WTC11 (cell line): ENCODE results near the gene CABP7. TPM values are rescaled to one million over a fixed set of nuclear protein-coding genes. Genes with fewer than 3 reads are reported as not detected.

Experiments
- ATAC-seq: fragments of 200-7000 bp; cut with Tn5 transposase; 2 replicates; pipeline ENCODE4 v1.10.0; 2021; ENCODE audit warnings: mild to moderate bottlenecking, moderate library complexity
- CTCF ChIA-PET: fragments of 300-600 bp; sonication (Branson Sonifier 250); formaldehyde crosslinking; loops from one replicate; lab custom pipeline; 2021; ENCODE audit warnings: antibody characterized with exemption; lab: Charles Lee
- POLR2A ChIA-PET: fragments of 350-600 bp; sonication (Branson Sonifier 250); formaldehyde crosslinking; loops from one replicate; lab custom pipeline; 2021; ENCODE audit warnings: antibody characterized with exemption; lab: Charles Lee
- DNase-seq: peaks from one replicate; pipeline ENCODE4 v3.0.0; 2021; ENCODE audit warnings: low spot score
- H3K27ac Mint-ChIP-seq: 2 replicates; pipeline ENCODE4 v1.8.0; 2021; ENCODE audit warnings: mixed read lengths
- H3K27me3 Mint-ChIP-seq: 2 replicates; pipeline ENCODE4 v1.8.0; 2021; ENCODE audit warnings: low read depth, mild to moderate bottlenecking, moderate library complexity, mixed read lengths
- H3K36me3 Mint-ChIP-seq: 2 replicates; pipeline ENCODE4 v1.8.0; 2021; ENCODE audit warnings: mixed read lengths
- H3K4me1 Mint-ChIP-seq: 2 replicates; pipeline ENCODE4 v1.8.0; 2022; ENCODE audit warnings: mixed read lengths
- H3K4me3 Mint-ChIP-seq: 2 replicates; pipeline ENCODE4 v1.8.0; 2021; ENCODE audit warnings: mild to moderate bottlenecking, moderate library complexity, mixed read lengths
- H3K9me3 Mint-ChIP-seq: 2 replicates; pipeline ENCODE4 v1.8.0; 2021; ENCODE audit warnings: mixed read lengths
- FOXK1 ChIP-seq: sonication (generic); formaldehyde crosslinking; IDR thresholded peaks from 2 replicates; pipeline ENCODE4 v1.8.0; 2022; ENCODE audit warnings: mild to moderate bottlenecking, moderate library complexity, missing genetic modification reagents
- GRHL2 ChIP-seq: fragments of 250-450 bp; sonication (Bioruptor Pico); IDR thresholded peaks from 2 replicates; pipeline ENCODE4 v1.8.0; 2022; ENCODE audit warnings: mild to moderate bottlenecking, moderate library complexity; ENCODE audit not compliant: insufficient replicate concordance, severe bottlenecking
- IRF1 ChIP-seq: sonication (generic); formaldehyde crosslinking; IDR thresholded peaks from 2 replicates; pipeline ENCODE4 v1.8.0; 2023; ENCODE audit warnings: missing genetic modification reagents
- IRF2 ChIP-seq: sonication (generic); formaldehyde crosslinking; IDR thresholded peaks from 2 replicates; pipeline ENCODE4 v1.8.0; 2022; ENCODE audit warnings: low read depth, missing genetic modification reagents, borderline replicate concordance
- JUN ChIP-seq: sonication (generic); formaldehyde crosslinking; IDR thresholded peaks from 2 replicates; pipeline ENCODE4 v1.8.0; 2023; ENCODE audit warnings: mild to moderate bottlenecking, missing genetic modification reagents
- KAT7 ChIP-seq: sonication (generic); formaldehyde crosslinking; IDR thresholded peaks from 2 replicates; pipeline ENCODE4 v1.8.1; 2023; ENCODE audit warnings: missing genetic modification reagents, mild to moderate bottlenecking, borderline replicate concordance
- MXD4 ChIP-seq: fragments of 250-450 bp; sonication (Bioruptor Pico); IDR thresholded peaks from 2 replicates; pipeline ENCODE4 v1.8.0; 2021; ENCODE audit warnings: mild to moderate bottlenecking, moderate library complexity, borderline replicate concordance
- SMAD3 ChIP-seq: sonication (generic); formaldehyde crosslinking; IDR thresholded peaks from 2 replicates; pipeline ENCODE4 v1.8.0; 2022; ENCODE audit warnings: missing genetic modification reagents, mild to moderate bottlenecking, borderline replicate concordance
- USF1 ChIP-seq: sonication (generic); formaldehyde crosslinking; IDR thresholded peaks from 2 replicates; pipeline ENCODE4 v1.8.0; 2022; ENCODE audit warnings: mild to moderate bottlenecking, missing genetic modification reagents
- ZNF121 ChIP-seq: sonication (generic); formaldehyde crosslinking; IDR thresholded peaks from 2 replicates; pipeline ENCODE4 v1.8.0; 2023; ENCODE audit warnings: missing genetic modification reagents
- ZNF232 ChIP-seq: sonication (generic); formaldehyde crosslinking; IDR thresholded peaks from 2 replicates; pipeline ENCODE4 v1.8.0; 2022; ENCODE audit warnings: mild to moderate bottlenecking, missing genetic modification reagents
- ZNF396 ChIP-seq: fragments of 250-450 bp; sonication (Bioruptor Pico); IDR thresholded peaks from 2 replicates; pipeline ENCODE4 v1.8.0; 2021; ENCODE audit warnings: mild to moderate bottlenecking, moderate library complexity, borderline replicate concordance
- ZNF425 ChIP-seq: fragments of 250-450 bp; sonication (Bioruptor Pico); conservative IDR thresholded peaks from 2 replicates; pipeline ENCODE4 v1.9.0; 2021; ENCODE audit warnings: mild to moderate bottlenecking
- total RNA-seq: library from RNA; stranded (reverse); gene quantifications from 3 replicates; pipeline ENCODE4 v1.2.3, GENCODE V29; 2021
- TF ChIP-seq, protein P1 (sequence below): sonication (generic); formaldehyde crosslinking; IDR thresholded peaks from 2 replicates; pipeline ENCODE4 v1.8.0; 2022; ENCODE audit warnings: missing genetic modification reagents
- TF ChIP-seq, protein P2 (sequence below): fragments of 200-600 bp; IDR thresholded peaks from 2 replicates; pipeline ENCODE4 v1.8.0; 2022; ENCODE audit warnings: antibody characterized with exemption
- TF ChIP-seq, protein P3 (sequence below): fragments of 250-450 bp; sonication (Bioruptor Pico); IDR thresholded peaks from 2 replicates; pipeline ENCODE4 v1.9.0; 2021; ENCODE audit warnings: moderate library complexity, mild to moderate bottlenecking, inconsistent platforms, borderline replicate concordance
- TF ChIP-seq, protein P4 (sequence below): sonication (generic); formaldehyde crosslinking; IDR thresholded peaks from 2 replicates; pipeline ENCODE4 v1.8.0; 2022; ENCODE audit warnings: mild to moderate bottlenecking, missing genetic modification reagents

CABP7 gene
- total RNA-seq, 1 experiment from 2014 or later, result 0.17 TPM

DNA sequence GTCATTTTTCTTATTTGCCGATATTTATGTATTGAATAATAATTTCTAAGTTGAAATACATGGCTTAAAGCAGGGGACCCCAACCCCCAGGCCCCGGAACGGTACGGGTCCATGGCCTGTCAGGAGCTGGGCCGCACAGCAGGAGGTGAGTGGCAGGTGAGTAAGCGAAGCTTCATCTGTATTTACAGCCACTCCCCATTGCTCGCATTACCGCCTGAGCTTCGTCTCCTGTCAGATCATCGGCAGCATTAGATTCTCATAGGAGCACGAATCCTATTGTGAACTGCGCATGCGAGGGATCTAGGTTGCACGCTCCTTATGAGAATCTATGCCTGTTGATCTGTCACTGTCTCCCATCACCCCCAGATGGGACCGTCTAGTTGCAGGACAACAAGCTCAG, 42.5 kb downstream of the CABP7 start (continued):
- TF ChIP-seq, protein P1, sequence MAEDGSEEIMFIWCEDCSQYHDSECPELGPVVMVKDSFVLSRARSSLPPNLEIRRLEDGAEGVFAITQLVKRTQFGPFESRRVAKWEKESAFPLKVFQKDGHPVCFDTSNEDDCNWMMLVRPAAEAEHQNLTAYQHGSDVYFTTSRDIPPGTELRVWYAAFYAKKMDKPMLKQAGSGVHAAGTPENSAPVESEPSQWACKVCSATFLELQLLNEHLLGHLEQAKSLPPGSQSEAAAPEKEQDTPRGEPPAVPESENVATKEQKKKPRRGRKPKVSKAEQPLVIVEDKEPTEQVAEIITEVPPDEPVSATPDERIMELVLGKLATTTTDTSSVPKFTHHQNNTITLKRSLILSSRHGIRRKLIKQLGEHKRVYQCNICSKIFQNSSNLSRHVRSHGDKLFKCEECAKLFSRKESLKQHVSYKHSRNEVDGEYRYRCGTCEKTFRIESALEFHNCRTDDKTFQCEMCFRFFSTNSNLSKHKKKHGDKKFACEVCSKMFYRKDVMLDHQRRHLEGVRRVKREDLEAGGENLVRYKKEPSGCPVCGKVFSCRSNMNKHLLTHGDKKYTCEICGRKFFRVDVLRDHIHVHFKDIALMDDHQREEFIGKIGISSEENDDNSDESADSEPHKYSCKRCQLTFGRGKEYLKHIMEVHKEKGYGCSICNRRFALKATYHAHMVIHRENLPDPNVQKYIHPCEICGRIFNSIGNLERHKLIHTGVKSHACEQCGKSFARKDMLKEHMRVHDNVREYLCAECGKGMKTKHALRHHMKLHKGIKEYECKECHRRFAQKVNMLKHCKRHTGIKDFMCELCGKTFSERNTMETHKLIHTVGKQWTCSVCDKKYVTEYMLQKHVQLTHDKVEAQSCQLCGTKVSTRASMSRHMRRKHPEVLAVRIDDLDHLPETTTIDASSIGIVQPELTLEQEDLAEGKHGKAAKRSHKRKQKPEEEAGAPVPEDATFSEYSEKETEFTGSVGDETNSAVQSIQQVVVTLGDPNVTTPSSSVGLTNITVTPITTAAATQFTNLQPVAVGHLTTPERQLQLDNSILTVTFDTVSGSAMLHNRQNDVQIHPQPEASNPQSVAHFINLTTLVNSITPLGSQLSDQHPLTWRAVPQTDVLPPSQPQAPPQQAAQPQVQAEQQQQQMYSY (CRISPR knock-in tag), result no peak

DNA sequence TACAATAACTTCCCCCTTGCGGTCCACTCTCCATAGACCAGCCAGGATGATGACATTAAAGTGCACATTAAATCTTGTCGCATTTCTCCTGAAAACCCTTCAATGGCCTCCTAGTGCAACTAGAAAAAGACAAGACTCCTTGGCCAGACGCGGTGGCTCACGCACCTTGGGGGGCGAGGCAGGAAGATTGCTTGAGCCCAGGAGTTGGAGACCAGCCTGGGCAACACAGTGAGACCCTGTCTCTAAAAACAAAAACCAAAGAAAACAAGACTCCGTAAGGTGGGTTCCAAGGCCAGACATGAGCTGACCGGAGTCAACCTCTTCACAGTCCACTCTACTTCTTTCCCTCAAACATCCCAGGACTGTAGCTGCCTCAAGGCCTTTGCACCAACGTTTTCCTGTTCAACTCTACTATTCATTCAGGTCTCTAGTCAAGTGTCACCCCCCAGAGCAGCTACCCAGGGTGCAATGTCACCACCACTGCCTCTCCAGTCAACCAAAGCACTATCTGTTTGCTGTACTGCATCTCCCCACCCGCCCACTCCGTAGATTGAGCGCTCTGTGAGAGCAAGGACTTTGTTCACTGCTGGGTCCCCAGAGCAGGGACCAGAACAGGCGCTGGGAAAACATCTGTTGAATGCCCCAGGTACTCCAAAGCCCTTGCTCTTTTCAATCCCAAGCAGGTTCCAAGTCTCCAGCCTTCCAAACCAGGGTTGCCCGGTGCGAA, 46.3 kb downstream of the CABP7 start:
- H3K36me3 Mint-ChIP-seq, result peaks cover 27% of the 10 kb centered on the region
- peaks cover 14% of the 10 kb centered on the region for H3K4me1 Mint-ChIP-seq
- H3K27ac Mint-ChIP-seq, result peak overlapping the region; percentile 95
- ChIA-PET POLR2A (interaction anchor here (0.6 to 1.0 kb wide), 2 partner anchors 10 to 16 kb away, joined by 3 read pairs; no protein-coding TSS in a partner anchor), CTCF (interaction anchor here (0.5 to 1.9 kb wide), 6 partner anchors 8 to 239 kb away, joined by 3 to 12 read pairs (median 3); no protein-coding TSS in a partner anchor)
- H3K27me3 Mint-ChIP-seq, result no peaks in the 10 kb centered on the region
- no peak for TF ChIP-seq SMAD3 (CRISPR knock-in tag)
- TF ChIP-seq, protein P2, sequence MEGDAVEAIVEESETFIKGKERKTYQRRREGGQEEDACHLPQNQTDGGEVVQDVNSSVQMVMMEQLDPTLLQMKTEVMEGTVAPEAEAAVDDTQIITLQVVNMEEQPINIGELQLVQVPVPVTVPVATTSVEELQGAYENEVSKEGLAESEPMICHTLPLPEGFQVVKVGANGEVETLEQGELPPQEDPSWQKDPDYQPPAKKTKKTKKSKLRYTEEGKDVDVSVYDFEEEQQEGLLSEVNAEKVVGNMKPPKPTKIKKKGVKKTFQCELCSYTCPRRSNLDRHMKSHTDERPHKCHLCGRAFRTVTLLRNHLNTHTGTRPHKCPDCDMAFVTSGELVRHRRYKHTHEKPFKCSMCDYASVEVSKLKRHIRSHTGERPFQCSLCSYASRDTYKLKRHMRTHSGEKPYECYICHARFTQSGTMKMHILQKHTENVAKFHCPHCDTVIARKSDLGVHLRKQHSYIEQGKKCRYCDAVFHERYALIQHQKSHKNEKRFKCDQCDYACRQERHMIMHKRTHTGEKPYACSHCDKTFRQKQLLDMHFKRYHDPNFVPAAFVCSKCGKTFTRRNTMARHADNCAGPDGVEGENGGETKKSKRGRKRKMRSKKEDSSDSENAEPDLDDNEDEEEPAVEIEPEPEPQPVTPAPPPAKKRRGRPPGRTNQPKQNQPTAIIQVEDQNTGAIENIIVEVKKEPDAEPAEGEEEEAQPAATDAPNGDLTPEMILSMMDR, result no peak
- TF ChIP-seq ZNF121, result peak; percentile 54; the same call in 1 of the 2 replicates
- TF ChIP-seq, protein P3, sequence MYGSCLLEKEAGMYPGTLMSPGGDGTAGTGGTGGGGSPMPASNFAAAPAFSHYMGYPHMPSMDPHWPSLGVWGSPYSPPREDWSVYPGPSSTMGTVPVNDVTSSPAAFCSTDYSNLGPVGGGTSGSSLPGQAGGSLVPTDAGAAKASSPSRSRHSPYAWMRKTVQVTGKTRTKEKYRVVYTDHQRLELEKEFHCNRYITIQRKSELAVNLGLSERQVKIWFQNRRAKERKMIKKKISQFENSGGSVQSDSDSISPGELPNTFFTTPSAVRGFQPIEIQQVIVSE (CRISPR knock-in tag), result no peak
- no peak for TF ChIP-seq GRHL2 (CRISPR knock-in tag)
- no peak for TF ChIP-seq ZNF425 (CRISPR knock-in tag)
- TF ChIP-seq IRF2 (CRISPR knock-in tag), result no peak
- TF ChIP-seq, all 79 proteins: peak for 1
- peak; percentile 5; the same call in 1 of the 2 replicates for ATAC-seq
- peak overlapping the region; percentile 100 for H3K4me3 Mint-ChIP-seq
- peak; percentile 23 for DNase-seq
- H3K9me3 Mint-ChIP-seq, result no peaks in the 10 kb centered on the region

DNA sequence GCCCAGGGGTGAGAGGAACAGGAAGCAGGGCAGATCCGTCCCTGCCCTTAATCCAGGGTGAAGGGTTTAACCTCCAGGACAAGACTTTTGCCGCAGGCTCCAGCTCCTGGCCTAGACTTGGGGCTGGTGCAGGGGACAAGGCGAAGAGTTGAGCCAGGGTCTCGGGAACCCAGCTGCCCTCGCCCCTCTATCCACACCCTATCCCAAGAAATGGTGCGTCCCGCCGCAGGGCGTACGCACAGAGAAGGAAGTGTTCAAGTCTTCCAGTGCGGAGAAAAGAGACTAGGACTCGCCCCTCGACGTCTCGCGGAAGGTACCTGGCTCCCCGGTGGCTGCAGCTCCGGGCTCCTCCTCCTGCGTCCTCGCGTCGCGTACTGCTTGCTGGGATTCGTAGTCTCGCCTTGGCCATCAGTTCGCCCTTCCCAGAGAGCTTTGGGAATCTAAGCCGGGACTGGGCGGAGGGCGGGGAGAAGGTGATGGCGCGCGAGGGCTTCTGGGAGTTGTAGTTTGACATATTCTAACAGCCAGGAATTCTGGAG, 46.9 kb downstream of the CABP7 start, which contains the start of gene ZMAT5:
TSS of gene ZMAT5 (minus strand) at position 376 of the 539 bp plus-strand sequence. CDS start 18,463 bp downstream, outside the sequence.
- POLR2A ChIA-PET, result interaction anchor here (0.6 to 1.0 kb wide), 2 partner anchors 9 to 15 kb away, joined by 3 read pairs; no protein-coding TSS in a partner anchor
- no peaks in the 10 kb centered on the region for H3K27me3 Mint-ChIP-seq
- DNase-seq, result peak; percentile 96
- H3K9me3 Mint-ChIP-seq, result no peaks in the 10 kb centered on the region
- peak within 1 kb of the TSS; percentile 100 for H3K4me3 Mint-ChIP-seq
- CTCF ChIA-PET, result interaction anchor here (0.5 to 1.9 kb wide), 6 partner anchors 8 to 238 kb away, joined by 3 to 12 read pairs (median 3); no protein-coding TSS in a partner anchor
- peak; percentile 98 for ATAC-seq
- H3K36me3 Mint-ChIP-seq, result peaks cover 27% of the 10 kb centered on the region
- peak within 1 kb of the TSS; percentile 100 for H3K27ac Mint-ChIP-seq
- H3K4me1 Mint-ChIP-seq, result peaks cover 14% of the 10 kb centered on the region
- 0 out of 2 replicates have a peak, but pooled peaks have one; percentile 67 for TF ChIP-seq KAT7 (CRISPR knock-in tag)
- no peak for TF ChIP-seq USF1 (CRISPR knock-in tag)
- no peak for TF ChIP-seq JUN (CRISPR knock-in tag)
- TF ChIP-seq IRF1 (CRISPR knock-in tag), result no peak
- TF ChIP-seq, protein P4, sequence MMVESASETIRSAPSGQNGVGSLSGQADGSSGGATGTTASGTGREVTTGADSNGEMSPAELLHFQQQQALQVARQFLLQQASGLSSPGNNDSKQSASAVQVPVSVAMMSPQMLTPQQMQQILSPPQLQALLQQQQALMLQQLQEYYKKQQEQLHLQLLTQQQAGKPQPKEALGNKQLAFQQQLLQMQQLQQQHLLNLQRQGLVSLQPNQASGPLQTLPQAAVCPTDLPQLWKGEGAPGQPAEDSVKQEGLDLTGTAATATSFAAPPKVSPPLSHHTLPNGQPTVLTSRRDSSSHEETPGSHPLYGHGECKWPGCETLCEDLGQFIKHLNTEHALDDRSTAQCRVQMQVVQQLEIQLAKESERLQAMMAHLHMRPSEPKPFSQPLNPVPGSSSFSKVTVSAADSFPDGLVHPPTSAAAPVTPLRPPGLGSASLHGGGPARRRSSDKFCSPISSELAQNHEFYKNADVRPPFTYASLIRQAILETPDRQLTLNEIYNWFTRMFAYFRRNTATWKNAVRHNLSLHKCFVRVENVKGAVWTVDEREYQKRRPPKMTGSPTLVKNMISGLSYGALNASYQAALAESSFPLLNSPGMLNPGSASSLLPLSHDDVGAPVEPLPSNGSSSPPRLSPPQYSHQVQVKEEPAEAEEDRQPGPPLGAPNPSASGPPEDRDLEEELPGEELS (CRISPR knock-in tag), result 0 out of 2 replicates have a peak, but pooled peaks have one; percentile 35
- peak; percentile 14; the same call in 1 of the 2 replicates for TF ChIP-seq FOXK1 (CRISPR knock-in tag)
- TF ChIP-seq MXD4 (CRISPR knock-in tag), result no peak
- TF ChIP-seq ZNF232 (CRISPR knock-in tag), result 0 out of 2 replicates have a peak, but pooled peaks have one; percentile 47
- TF ChIP-seq ZNF396, result no peak
